Hematopoietic multipotent progenitor cell treated with erythropoietin and hydrocortisone succinate and interleukin-3 and kit ligand, for 15 days (in vitro differentiated cells): ENCODE measurements around the gene PDIA5.
"Not testable (repeated sequence)": the region's sequence is repeated elsewhere in the genome, so short reads cannot be mapped to it uniquely, and the experiment has no call there.

Experiments used
- DNase-seq: peaks from one replicate; pipeline ENCODE4 v3.0.0-alpha.2; 2015; ENCODE audit warnings: low spot score

Gene PDIA5

GRCh38 chr3:123093696-123094095 is 26.9 kb downstream of the PDIA5 start:
- DNase-seq, result no peak

DNA sequence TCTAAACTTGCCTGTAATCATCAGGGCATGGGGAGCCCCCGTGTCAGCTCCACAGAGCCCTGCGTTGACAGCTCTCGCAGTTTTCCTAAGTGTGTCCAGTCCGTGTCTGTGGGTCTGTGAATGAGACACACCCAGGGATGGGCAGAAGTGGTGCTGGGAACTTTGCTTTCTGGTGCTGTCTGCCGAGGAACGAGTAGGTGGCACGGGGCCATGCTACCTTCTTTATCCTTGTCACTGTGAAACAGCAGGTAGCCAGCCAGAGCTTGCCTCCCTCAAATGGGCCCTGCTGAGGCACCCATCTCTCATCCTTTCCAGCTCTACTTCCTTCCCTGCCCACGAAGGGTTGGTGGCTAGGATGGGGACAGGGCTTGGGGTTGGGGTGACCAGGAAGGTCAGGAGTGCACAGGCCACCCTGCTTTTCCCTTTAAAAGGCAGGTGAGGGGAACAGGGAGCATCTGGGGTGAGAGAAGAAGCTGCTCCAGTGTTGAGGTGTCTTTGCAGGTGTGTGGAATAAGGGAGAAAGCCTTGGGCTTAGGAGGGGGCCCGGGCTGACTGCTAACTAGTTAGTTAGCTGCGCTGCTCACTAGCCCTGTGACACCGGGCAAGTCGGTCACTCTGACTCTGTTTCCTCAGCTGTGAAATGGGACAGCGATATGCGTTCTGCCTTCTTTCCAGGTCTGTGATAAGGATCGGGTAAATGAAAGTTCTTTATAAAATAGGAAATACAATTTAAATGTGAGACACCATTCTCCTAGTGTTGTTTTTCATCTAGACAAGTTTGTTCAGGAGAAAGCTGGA is 27.9 kb downstream of the PDIA5 start:
- no peak for DNase-seq

DNA sequence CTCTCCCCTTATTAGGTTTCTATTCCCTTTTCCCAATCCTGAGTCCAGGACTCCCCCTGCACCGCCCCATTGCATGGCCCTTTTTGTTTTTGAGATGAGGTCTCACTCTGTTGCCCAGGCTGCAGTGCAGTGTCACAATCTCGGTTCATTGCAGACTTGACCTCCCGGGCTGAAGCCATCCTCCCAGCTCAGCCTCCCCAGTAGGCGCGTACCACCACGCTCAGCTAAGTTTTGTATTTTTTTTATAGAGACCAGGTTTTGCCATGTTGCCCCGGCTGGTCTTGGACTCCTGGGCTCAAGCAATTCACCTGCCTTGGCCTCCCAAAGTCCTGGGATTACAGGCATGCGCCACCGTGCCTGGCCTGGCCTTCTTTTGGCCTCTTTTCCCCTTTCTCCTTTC is 29.3 kb downstream of the PDIA5 start:
- DNase-seq, result no peak

DNA sequence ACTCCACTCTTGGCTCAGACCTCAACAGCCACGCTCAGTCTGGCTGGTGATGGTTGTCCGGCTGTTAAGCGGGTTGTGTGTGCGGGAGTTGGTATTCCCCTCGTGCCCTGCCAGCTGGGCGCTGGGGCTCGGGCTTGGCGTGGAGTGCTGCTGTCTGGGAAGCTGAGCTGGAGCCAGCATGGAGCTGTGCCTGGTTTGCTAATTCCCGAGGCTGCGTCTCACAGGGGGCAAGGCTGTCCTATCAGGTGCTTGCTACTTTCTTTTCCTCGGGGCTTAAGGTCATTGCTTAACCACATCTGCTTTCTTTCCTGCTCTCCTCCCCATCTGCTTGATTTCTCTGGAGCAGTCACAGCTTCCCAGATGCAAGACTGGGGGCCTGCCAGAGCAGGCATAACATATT is 29.9 kb downstream of the PDIA5 start:
- no peak for DNase-seq

DNA sequence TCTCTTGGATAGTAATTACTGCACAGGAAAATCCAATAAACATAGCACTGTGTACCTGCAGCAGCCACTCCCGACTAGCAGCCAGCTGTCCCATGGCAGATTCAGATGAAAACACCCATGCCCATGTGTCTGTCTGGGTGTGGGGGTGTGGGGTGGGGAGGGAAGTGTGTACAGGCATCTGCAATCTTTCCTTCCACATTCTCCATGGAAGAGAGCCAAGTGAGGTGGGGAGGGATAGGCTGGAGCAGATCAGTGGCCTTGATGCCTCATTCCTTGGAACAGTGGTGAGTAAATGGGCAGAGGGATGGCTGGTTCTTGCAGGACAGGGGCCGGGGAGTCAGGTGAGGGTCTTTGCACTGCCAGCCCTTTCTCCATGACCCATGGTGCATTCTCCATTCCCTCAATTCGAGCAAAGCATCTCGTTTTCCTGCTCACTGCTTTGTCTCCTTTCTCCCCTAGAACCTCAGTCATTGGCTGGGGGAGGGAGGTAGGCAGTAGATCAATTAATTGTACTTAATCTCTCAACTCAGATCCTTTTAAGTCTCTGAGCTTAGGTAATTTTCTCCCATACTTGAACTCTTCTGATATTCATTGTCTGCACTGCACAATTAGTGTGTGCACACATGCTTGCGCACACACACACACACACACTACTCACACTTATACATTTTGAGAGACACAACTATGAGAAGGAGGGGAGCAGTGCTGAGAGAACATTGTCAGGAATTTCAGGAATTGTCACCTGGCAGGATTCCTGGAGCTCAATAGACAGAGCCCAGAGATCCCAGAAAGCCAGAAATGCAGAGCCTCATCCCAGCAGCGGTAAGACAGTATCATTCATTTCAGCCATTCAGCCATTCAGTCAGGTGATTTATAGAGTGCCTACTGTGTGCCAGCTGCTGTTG is 31.9 kb downstream of the PDIA5 start:
- no peak for DNase-seq

GRCh38 chr3:123099331-123100192 is 32.7 kb downstream of the PDIA5 start:
- DNase-seq, result no peak

- DNase-seq, result no peak
These were observed 33.5 kb downstream of the PDIA5 start for GRCh38 chr3:123100193-123100776.

- no peak for DNase-seq
These were observed 35.4 kb downstream of the PDIA5 start for GRCh38 chr3:123102249-123102648.

GRCh38 chr3:123102826-123103225 is 36.0 kb downstream of the PDIA5 start:
- no peak for DNase-seq

GRCh38 chr3:123104550-123104949 is 37.7 kb downstream of the PDIA5 start:
- DNase-seq, result no peak

DNA sequence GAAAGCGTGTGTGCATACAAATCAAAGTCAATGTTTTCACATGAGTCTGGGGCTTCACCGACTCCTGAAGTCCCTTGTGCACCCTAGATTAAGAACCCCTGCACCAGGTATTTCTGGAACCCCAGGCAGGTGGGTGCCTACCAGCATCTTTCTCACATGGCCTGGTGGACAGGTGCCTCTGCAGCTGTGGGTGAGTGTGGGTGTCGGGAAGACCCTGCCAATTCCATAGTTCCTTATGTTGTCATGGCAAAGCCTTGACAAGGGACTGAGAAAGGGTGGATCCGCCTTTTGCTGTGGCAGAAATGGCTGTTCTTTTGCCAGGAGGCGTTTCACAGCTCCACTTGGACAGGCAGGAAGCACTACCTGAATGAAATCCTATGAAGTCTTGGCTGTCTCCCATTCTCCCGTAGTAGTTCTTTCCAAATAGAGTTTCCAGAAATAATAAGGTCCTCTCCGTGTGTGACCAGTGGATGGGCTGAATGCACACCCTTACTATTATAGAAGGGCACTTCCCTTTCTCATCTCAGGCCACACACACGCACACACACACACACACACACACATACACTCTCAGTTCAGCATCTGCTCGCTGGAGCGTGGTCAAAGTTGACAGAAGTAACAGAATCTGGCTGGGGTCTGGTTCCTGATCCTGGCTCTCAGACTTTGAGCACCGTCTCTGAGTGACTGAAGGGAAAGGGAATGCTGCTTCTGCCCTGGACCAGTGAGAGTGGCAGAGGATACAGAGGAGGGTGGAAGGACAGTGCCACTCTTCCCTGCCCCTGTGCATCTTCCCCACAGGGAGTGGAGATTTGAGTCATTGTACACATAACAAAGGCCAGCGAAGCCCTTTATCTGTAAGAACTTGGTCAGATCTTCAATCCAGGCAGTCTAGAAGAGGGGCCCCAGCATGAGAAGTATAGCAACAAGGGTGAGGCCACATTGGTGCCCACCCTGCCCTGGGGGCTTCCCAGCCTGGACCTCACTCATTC is 38.7 kb downstream of the PDIA5 start:
- no peak for DNase-seq

- no peak for DNase-seq
These were observed 43.6 kb downstream of the PDIA5 start for GRCh38 chr3:123110282-123110975.

GRCh38 chr3:123110976-123111615 is 44.3 kb downstream of the PDIA5 start:
- DNase-seq, result no peak

DNA sequence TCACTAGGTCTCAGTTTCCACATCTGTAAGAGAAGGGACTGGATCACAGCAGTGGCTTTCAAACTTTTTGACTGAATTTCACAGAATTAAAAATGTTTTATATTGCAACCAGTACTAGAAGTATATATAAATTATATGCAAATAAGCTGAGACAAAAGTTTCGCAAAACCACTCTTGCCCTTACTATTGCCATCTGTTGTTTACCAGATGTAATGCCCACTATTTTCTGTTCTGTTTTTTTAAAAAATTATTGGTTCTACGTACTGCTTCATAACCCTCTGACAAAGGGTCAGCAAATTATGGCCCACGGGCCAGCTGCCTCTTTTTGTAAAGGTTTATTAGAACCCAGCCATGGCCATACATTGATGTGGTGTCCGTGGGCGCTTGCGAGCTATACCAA is 44.8 kb downstream of the PDIA5 start:
- no peak for DNase-seq

GRCh38 chr3:123112232-123112631 is 45.4 kb downstream of the PDIA5 start:
- no peak for DNase-seq

DNA sequence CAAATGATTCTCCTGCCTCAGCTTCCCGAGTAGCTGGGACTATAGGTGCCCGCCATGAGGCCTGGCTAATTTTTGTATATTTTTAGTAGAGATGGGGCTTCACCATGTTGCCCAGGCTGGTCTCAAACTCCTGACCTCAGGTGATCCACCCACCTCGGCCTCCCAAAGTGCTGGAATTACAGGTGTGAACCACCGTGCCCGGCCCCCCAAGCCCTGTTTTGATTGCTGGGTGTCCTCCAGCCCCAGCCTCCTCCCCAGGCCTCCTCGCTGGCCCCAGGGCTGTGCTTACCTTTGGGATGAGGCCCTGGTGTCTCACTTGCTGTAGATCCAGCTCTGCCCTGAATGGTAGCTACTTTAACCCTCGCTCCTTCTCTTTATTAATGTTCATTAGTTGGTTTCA is 45.8 kb downstream of the PDIA5 start:
- DNase-seq, result not testable (repeated sequence)

DNA sequence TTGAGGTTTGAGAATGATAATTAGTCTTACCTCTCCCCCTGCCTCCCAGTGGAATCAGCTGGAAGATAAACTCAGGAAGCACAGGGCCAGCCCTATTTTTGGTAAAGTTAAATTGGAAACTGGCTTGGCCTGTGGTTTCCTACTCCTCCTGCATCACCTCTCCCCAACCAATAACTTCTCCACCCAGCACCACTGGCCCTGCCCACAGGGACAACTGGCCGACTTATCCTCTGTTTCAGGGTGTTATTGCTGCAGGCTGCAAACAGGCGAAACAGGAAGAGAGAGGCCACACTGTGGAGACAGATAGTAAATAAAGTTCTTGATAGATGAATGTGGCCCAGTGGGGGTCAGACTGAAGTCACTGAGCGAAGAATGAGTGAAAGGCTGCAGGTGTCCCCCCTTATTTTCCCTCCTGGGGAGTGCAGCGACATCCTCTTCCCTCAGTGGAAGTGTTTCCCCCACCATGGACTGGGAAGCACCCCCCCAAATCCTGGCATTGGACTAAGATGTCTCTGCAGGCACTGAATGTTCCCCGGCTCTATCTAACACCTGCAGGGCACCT is 47.1 kb downstream of the PDIA5 start:
- DNase-seq, result no peak

GRCh38 chr3:123116116-123116515 is 49.3 kb downstream of the PDIA5 start:
- no peak for DNase-seq

GRCh38 chr3:123119388-123119787 is 52.6 kb downstream of the PDIA5 start:
- DNase-seq, result no peak
